T-helper 2 cell (primary cell): ENCODE results near the gene CCNH.

ENCODE experiments used
- DNase-seq, 5 experiments: peaks; one replicate each; pipeline versions ENCODE4 v3.0.0 to v3.0.0-alpha.2; 2012 to 2022
- total RNA-seq, 2 donors: gene quantifications; one replicate each; lab custom pipeline; 2026; lab: John Stamatoyannopoulos, UW

The CCNH gene
- 220 to 340 reads per million in 2 donors for total RNA-seq

GRCh38 chr5:87412630-87413342, at the start of gene CCNH:
Gene CCNH, minus strand, starts transcription at chr5:87412930. Its CDS starts 136 bp downstream, at chr5:87412794.
- peak; percentile 85 to 99 (median 96) for DNase-seq

GRCh38 chr5:87457706-87458105, 45.0 kb upstream of the CCNH start:
- no peak for DNase-seq

GRCh38 chr5:87453801-87454200, 41.1 kb upstream of the CCNH start:
- DNase-seq = no peak

- DNase-seq = no peak
These were observed 40.1 kb upstream of the CCNH start for GRCh38 chr5:87452837-87453236.

- no peak for DNase-seq
These were observed 29.7 kb upstream of the CCNH start for GRCh38 chr5:87442419-87442818.

GRCh38 chr5:87438231-87438630, 25.5 kb upstream of the CCNH start:
- no peak for DNase-seq

GRCh38 chr5:87437724-87438123, 25.0 kb upstream of the CCNH start:
- no peak for DNase-seq

GRCh38 chr5:87435144-87435694, 22.5 kb upstream of the CCNH start:
- no peak for DNase-seq

GRCh38 chr5:87434461-87434860, 21.7 kb upstream of the CCNH start:
- DNase-seq = no peak

GRCh38 chr5:87433945-87434344, 21.2 kb upstream of the CCNH start:
- peak in 1 of 5 experiments; percentile 52 for DNase-seq

GRCh38 chr5:87432460-87432859, 19.7 kb upstream of the CCNH start:
- DNase-seq = no peak

GRCh38 chr5:87430863-87431457, 18.2 kb upstream of the CCNH start:
- no peak for DNase-seq

- DNase-seq = no peak
These were observed 11.0 kb upstream of the CCNH start for GRCh38 chr5:87423755-87424154.

GRCh38 chr5:87421307-87421706, 8.6 kb upstream of the CCNH start:
- no peak for DNase-seq

GRCh38 chr5:87418506-87418905, 5.8 kb upstream of the CCNH start:
- DNase-seq = no peak

- no peak for DNase-seq
These were observed 564 bp upstream of the CCNH start for GRCh38 chr5:87413343-87413645.

GRCh38 chr5:87411973-87412629, 629 bp downstream of the CCNH start:
- DNase-seq = peak in 3 of 5 experiments; percentile 6 to 61 (median 27)

GRCh38 chr5:87411586-87411972, 1.2 kb downstream of the CCNH start:
- DNase-seq = peak in 2 of 5 experiments; percentile 12 to 47

GRCh38 chr5:87410931-87411330, 1.8 kb downstream of the CCNH start:
- DNase-seq = peak in 1 of 5 experiments; percentile 16

- peak in 1 of 5 experiments; percentile 40 for DNase-seq
These were observed 4.5 kb downstream of the CCNH start for GRCh38 chr5:87408204-87408603.

- no peak for DNase-seq
These were observed 7.1 kb downstream of the CCNH start for GRCh38 chr5:87405472-87406155.

GRCh38 chr5:87404359-87404758, 8.4 kb downstream of the CCNH start:
- DNase-seq = no peak

- no peak for DNase-seq
These were observed 8.8 kb downstream of the CCNH start for GRCh38 chr5:87403899-87404298.
